MV-4-11 (cell line): ENCODE measurements around the gene SYCP1.
"Not testable (repeated sequence)": the region's sequence is repeated elsewhere in the genome, so short reads cannot be mapped to it uniquely, and the experiment has no call there.

Experiments used
- DNase-seq: peaks from one replicate; lab custom pipeline; 2025; lab: John Stamatoyannopoulos, UW

The SYCP1 gene

DNA sequence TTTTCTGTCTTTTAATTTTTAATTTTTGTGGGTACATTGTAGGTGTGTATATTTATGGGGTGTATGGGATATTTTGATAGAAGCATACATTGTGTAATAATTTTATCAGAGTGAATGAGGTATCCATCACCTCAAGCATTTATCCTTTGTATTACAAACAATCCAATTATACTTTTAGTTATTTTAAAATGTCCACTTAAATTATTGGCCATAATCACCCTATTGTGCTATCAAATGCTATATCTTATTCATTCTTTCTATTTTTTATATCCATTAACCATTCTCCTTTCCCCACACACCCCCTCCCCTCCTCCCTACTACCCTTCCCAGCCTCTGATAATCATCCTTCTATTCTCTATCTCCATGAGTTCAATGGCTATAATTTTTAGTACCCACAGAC is 104.8 kb downstream of the SYCP1 start:
- DNase-seq, result no peak

DNA sequence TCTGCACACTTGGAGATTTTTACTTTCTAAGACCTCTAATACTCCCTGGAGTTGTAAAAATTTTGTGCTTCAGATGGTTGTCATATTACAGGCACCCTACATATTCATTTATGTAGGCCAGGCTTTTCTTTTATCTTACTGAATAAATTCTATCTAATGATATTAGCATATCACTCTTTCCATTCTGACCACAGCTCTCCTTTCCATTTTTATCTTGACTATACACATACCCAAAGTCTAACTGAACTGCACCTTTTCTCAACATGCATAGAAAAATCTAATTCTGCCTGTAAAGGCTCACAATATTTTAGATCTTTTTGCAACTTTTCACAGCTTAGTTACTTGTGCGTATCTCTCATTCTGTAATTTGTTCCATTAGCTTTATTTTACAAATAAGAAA is 122.2 kb downstream of the SYCP1 start:
- DNase-seq, result no peak

DNA sequence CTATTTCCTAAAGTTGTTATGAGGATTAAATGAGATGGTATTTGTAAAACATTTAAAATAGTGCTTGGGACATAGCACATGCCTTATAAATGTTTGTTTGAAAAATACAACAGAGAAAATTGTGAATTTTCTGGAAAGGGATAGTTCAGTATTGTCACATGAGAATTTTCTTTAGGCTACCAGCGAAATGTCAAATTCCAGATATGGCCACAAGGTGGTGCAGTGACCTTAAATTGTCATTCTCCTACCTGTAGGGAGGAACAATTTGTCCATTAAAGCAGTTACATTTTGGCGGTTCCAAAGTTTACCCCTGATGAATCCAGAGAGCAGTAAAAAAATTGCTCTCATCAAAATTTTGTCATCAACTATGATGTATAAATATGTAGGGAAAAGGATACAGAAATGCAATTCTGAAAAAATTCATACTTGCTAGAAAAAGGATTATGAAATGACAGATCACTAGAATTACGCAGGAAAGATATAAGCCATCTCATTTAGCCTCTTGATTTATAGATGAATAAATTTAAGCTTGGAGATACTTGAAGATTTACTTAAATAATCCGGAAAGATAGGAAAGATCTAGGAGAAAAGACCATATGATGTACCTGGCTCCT is 124.7 kb downstream of the SYCP1 start:
- peak; percentile 42 for DNase-seq

DNA sequence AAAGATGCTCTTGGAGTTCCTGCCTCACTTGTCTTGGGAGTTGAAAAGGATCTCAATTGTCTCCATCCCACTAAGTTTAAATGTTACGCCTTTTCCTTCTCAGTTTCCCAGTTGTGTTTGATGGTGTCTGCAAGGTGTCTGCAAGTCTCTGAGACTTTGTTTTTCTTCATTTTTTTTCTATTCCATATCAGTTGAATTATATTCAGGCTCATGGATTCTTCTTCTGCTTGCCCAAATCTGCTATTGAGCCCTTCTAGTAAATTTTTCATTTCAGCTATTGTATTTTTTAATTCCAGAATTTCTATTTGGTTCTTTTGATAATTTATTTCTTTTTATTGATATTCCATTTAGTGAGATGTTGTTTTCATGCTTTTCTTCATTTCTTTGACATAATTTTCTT is 127.6 kb downstream of the SYCP1 start:
- DNase-seq, result no peak

DNA sequence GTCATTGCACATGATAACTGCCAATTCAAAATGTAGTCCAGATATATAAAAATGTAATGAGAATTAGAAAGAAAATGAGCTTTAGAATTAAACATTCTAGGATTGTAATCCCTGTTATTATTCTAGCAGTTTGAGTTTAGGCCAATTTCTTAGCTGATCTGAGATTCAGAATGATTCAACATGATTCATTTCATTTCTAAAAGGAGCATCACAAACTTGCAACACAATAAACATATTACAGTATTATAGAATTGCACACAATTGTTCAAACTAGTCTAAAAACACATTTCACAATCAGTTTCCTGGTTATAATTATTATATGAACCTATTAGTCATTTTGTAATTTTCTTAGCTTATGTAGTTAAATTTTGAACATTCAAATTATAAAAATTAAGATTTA is 131.6 kb downstream of the SYCP1 start:
- no peak for DNase-seq

DNA sequence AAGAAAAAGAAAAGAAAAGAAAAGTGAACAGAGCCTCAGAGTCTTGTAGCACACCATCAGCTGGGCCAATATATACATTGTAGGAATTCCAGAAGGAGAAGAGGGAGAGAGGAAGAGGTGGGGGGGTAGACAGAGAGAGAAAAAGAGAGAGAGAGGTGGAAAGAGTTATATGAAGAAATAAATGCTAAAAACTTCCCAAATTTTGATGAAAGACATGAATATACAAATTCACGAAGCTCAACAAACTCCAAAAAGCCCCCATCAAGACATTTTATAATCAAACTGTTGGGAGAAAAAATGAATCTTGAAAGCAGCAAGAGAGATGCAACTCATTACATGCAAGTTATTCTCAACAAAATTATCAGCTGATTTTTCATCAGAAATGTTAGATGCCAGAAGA is 133.4 kb downstream of the SYCP1 start:
- no peak for DNase-seq

DNA sequence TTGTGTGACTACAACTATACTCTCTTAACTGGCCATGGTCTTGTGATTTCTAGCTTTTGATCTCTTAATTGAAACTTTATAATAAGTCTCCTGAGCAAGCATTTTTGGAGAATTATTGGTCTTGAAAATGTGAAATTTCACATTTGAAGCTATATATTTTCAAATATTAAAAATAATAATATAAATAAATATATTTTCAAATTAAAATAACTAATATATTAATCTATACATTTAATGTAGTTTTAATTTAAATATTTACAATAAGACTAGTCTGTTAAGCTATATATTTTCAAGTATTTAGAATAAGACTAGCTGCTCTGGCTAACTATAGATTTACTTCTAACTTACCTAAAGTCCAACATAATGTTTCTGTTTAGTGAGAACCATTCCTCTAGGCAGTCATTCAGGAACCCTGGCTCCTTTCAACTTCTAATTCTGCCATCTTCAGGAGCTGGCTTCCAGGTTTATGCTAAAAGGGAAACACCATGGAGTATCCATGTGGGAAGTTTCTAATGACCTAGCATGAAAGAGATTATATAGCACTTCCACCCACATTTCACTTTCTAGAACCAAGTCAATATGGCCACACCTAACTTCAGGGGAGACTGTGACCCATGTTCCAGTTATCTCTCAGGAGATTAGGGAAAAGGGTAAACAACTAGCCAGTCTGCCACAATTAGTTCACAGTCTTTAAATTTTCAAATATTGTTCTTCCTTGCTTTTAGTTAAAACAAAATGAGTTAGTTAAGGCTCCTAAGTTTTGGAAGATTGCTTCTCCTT is 143.0 kb downstream of the SYCP1 start:
- no peak for DNase-seq

DNA sequence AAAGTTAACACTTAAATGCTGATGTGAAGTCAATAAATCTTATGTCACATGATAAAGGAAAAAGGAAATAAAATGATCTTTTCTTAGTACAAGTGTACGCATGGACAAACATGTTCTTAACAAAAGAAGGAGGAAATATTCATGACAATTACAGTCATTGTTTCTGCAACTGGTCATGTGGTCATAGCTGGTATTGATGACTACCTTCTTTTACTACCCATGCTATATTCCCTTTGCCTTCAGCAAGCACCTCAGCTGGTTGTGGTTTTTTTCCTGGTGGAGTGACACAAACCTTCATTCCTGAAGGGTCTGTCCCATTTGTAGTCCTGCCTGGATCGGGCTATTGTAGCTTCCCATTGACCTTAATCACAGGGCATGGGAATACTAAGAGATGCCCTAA is 151.5 kb downstream of the SYCP1 start:
- DNase-seq, result no peak

DNA sequence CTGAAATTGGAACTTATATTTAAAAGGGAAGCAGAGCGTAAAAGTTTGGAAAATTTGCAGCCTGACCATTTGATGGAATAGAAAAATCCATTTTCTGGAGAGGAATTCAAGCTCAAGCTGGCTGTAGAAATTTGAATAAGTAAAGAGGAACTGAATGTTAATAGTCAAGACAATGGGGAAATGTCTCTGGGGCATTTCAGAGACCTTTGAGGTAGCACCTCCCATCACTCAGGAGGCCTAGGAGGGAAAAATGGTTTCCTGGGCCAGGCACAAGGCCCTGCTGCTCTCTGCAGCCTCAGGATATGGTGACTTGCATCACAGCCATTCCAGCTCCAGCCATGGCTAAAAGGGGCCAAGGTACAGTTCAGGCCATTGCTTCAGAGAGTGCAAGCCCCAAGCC is 157.3 kb downstream of the SYCP1 start:
- DNase-seq, result peak; percentile 66

DNA sequence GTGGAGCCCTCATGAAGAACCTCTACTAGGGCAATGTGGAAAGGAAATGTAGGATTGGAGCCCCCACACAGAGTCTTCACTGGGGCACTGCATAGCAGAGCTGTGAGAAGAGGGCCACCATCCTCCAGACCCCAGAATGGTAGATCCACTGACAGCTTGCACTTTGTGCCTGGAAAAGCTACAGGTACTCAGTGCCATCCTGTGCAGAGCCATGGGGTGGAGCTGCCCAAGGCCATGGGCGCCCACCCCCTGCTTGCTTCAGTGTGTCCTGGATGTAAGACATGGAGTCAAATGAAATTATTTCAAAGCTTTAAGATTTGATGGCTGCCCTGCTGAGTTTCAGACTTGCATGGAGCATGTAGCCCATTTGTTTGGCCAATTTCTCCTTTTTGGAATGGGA is 157.8 kb downstream of the SYCP1 start:
- DNase-seq, result no peak

DNA sequence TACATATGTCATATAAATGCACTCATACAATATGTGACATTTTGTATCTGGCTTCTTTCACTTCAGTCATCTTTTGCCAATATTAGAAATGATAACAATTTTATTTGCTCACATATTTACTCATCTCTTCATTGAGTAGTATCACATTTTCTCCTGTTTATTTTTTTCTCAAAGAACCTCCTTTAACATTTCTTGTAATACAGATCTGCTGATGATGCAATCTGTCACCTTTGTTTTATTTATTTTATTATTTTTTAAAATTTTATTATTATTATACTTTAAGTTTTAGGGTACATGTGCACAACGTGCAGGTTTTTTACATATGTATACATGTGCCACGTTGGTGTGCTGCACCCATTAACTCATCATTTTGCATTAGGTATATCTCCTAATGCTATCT is 159.1 kb downstream of the SYCP1 start:
- no peak for DNase-seq

DNA sequence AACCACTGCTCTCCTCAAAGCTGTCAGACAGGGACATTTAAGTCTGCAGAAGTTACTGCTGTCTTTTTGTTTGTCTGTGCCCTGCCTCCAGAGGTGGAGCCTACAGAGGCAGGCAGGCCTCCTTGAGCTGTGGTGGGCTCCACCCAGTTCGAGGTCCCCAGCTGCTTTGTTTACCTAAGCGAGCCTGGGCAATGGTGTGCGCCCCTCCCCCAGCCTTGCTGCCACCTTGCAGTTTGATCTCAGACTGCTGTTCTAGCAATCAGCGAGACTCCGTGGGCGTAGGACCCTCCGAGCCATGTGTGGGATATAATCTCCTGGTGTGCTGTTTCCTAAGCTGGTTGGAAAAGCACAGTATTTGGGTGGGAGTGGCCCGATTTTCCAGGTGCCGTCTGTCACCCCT is 164.9 kb downstream of the SYCP1 start:
- DNase-seq, result not testable (repeated sequence)

DNA sequence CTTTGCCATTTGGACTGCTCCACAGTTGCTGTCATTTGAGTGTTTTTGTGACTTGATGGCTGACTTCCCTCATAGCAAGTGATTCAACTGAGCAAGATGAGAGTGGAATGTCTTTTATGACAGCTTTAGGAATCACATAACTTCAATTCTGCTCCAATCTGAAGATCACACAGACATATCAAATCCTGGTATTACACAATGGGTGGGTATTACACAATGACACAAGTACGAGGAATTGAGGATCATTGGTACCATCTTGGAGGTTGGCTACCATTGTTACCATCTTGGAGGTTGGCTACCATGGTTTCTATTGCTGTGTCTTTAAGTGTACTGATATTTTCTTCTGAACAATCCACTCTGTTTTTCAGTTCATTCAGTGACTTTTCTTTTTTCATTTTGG is 166.5 kb downstream of the SYCP1 start:
- no peak for DNase-seq

DNA sequence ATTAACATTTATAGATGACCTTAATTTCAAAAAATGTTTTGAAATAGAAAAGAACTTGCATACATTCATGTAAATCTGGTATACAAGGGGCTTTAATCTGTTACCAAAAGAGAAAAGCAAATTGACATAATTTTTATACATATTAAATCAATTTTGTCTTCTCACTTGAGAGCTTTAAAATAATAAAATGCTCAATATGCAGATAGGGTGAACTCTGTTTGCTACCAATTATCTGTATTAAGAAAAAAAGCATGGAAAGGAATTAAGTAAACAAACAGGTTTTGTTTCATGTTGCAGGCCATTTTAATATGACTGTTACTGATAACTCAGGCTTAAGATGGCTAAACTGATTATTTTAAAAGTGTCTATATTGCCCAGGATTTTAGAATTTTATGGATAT is 168.9 kb downstream of the SYCP1 start:
- DNase-seq, result no peak

DNA sequence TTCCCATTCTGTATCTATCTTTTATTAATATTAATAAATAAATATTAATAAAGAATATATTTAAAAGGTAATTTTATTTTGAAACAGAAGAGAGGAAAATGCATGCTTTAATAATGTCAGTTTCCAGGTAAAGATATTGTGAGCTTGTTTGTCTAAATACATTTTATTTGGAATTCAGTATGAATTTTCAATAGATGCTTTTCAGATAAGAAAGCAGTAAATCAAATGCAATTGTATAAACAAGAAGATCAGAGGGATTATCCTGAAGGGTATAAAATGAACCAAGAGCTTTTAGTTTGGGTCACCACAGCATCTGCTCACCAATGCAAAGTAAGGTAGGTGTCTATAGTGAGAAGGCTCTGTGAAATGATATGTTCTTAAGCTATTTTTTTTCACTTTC is 174.9 kb downstream of the SYCP1 start, which contains the start of gene TSHB:
TSHB (plus strand) TSS at position 301 of the 400 bp plus-strand sequence. CDS start 3,537 bp downstream, outside the sequence.
- DNase-seq, result no peak

DNA sequence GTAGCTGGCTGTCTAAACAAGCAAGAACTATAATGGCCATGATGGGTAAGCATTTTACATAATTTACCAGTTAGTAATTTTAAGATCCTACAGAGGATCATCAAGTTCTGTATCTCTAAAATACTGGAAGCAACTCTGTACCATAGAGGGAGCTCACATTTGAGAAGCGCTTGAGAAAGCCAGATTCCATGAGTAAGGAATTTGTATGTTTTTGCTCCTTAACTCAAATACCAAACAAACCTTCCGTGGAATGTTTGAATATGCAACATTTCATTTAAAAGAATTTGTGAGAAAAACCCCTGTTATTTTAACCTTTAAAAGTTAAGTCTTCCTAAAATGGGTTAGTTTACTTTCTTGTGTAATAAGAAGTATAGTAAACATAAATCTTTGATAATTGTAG is 176.9 kb downstream of the SYCP1 start:
- no peak for DNase-seq

DNA sequence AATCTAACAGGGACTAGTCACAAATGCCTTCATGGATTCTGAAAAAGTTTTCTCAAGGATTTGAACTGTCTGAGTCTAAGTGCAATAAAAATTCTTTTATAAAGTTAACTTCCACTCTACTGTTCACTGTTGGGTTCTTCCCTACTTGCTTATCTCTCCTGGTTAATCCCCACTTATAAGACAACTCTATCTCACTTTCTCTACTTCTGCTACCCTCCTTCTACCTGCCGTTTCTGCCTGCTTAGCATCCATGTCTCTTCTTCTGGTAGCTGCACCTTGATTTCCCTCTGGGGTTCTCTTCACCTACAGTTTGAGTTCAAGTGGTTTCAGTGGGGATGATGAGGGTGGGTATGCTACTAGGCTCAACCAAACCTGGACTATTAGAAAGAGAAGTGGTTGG is 181.0 kb downstream of the SYCP1 start:
- DNase-seq, result no peak

DNA sequence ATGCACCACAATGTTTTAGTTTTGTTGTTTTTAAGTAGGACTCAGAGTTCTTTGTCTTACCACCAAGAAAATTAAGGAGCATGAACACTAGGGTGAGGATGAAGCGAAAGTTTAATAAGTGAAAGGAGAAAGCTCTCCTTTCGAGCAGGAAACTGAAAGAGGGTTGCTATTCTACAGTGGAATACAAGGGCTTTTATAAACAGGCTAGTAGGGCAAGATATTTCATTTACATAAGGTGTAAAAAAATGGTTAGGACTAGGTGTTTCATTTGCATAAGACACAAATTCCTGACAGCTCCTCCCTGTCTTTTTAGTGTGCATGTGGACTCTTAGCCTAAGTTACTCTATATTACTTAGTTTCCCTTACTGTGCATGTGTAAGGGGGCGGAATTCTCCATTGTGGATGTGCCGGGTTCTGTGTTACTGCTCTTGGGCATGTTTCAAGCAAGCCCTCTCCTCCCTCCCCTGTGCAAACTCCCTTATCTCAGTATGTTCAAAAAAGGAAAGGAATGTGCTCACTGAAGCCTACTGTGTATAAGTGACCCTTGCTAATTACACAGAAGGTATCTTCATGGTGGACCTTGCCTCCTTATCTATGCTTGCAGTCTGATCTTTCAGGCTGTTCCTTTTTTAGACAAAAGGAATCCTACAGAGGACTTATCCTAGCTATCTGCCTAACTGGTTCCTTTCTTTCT is 182.3 kb downstream of the SYCP1 start:
- DNase-seq, result no peak

DNA sequence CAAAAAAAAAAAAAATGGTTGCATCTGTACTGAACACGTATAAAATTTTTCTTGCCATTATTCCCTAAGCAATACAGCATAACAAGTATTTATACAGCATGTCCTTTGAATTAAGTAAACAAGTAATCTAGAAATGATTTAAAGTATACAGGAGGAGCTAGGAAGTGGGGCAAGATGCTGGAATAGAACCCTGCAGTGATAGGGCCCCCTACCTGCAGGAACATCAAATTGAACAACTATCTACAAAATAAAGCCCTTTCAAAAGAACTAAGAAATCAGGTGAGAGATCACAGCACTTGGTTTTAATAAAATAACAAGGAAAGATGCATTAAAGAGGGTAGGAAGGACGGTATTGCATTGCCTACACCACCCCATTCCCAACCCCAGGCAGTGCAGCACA is 185.8 kb downstream of the SYCP1 start:
- DNase-seq, result no peak

DNA sequence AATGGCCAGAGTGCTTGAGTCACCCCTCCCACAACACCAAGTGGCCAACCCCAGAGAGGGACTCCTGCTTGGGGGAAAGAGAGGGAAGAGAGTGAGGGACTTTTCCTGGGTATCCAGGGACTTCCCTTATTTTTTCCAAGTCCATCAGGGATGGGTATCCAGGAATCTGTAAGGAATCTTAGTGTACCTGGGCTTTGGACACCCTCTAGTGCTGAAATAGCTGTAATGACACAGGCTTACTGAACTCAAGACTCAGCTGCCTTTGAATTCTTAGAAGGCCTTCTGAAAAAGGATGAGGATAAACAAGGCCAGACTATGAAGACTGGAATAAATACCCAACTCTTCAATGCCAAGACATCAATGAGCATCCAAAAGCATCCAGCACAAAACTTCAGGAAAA is 187.0 kb downstream of the SYCP1 start:
- no peak for DNase-seq
